Measurements from ENCODE around the gene NHLH2.

DNA sequence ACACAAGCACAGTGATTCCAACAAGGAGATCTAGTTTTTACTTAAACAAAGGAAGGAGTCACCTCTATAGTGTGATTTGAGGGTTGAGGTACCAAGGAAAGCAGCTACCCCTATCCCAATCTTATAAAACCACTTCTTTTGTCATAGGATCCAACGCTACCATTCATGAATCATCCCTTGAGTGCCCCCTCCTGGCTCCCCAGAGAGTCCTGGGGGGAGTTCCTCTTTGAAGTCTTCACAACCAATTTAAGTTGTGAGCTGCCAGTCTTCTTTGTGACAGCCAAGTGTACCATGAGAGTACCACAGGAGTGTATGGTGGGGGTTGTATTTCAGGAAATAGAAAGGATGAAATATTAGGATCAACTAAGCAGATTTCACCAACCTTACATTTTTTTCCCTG, 39.1 kb upstream of the NHLH2 start:
- TF ChIP-seq CTCF (IDR thresholded peaks at IDR 0.05), result no peak
- no peak for TF ChIP-seq POLR2A (IDR thresholded peaks at IDR 0.05)

Measured in heart left ventricle (tissue), 13 donors.